Activated T-cell treated with anti-CD3 and anti-CD28 coated beads, Interleukin-2, amount 50 U/mL, for 72 hours (primary cell): ENCODE measurements around the gene CDKL2. TPM values are rescaled to one million over a fixed set of nuclear protein-coding genes. Genes with fewer than 3 reads are reported as not detected.
"Not testable (repeated sequence)": the region's sequence is repeated elsewhere in the genome, so short reads cannot be mapped to it uniquely, and the experiment has no call there.

ENCODE experiments used
- ATAC-seq, 2 donors: fragments of 150-1000 bp; cut with Tn5 transposase; replicated peaks in 1 of 2; 2 replicates each; pipeline ENCODE4 v1.10.0; 2021; ENCODE audit warnings: moderate library complexity in 2 of 2, mild to moderate bottlenecking in 1 of 2
- DNase-seq, 2 donors: peaks; one replicate each; pipeline ENCODE4 v3.0.0; 2021 to 2022; ENCODE audit warnings: mixed read lengths in 1 of 2
- H3K27ac Mint-ChIP-seq: one replicate; pipeline ENCODE4 v1.8.0; 2022; ENCODE audit warnings: mild to moderate bottlenecking, moderate library complexity, mixed read lengths
- H3K27me3 Mint-ChIP-seq: one replicate; pipeline ENCODE4 v1.8.0; 2022; ENCODE audit warnings: low read depth, mixed read lengths
- H3K36me3 Mint-ChIP-seq, 2 donors: one replicate each; pipeline ENCODE4 v1.8.0; 2022; ENCODE audit warnings: mixed read lengths in 2 of 2, mild to moderate bottlenecking in 1 of 2; ENCODE audit not compliant: insufficient read depth in 2 of 2
- H3K4me1 Mint-ChIP-seq: one replicate; pipeline ENCODE4 v1.8.0; 2022; ENCODE audit warnings: low read depth, mixed read lengths
- H3K4me3 Mint-ChIP-seq, 2 donors: one replicate each; pipeline ENCODE4 v1.8.0; 2022; ENCODE audit warnings: mild to moderate bottlenecking in 2 of 2, mixed read lengths in 2 of 2, moderate library complexity in 2 of 2
- H3K9me3 Mint-ChIP-seq, 2 donors: one replicate each; pipeline ENCODE4 v1.8.0; 2022; ENCODE audit warnings: mixed read lengths in 2 of 2
- total RNA-seq, 2 donors: library from RNA; stranded (reverse); gene quantifications; one replicate each; pipeline ENCODE4 v1.2.3, GENCODE V29; 2022

CDKL2 gene
- total RNA-seq, 2 donors from 2014 or later = 1.3 to 2.2 TPM

DNA sequence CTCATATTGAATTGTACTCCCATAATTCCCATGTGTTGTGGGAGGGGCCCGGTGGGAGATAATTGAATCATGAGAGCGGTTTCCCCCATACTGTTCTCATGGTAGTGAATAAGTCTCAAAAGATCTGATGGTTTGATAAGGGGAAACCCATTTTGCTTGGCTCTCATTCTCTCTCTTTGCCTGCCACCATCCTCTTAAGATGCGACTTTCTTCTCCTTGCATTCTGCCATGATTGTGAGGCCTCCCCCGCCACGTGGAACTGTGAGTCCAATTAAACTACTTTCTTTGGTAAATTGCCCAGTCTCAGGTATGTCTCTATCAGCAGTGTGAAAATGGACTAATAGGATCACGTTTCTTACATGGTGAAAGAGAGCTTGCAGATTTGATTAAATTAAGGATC lies 93.0 kb downstream of the CDKL2 start:
- not testable (repeated sequence) for ATAC-seq, H3K27me3 Mint-ChIP-seq, H3K4me1 Mint-ChIP-seq, H3K4me3 Mint-ChIP-seq, H3K27ac Mint-ChIP-seq, DNase-seq, H3K9me3 Mint-ChIP-seq
- peaks cover 8 to 11% of the 10 kb centered on the region in 2 donors for H3K36me3 Mint-ChIP-seq

DNA sequence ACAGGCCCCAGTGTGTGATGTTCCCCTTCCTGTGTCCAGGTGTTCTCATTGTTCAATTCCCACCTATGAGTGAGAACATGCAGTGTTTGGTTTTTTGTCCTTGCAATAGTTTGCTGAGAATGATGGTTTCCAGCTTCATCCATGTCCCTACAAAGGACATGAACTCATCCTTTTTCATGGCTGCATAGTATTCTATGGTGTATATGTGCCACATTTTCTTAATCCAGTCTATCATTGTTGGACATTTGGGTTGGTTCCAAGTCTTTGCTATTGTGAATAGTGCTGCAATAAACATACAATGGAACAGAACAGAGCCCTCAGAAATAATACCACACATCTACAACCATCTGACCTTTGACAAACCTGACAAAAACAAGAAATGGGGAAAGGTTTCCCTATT lies 96.4 kb downstream of the CDKL2 start:
- H3K36me3 Mint-ChIP-seq = peaks cover 20 to 32% of the 10 kb centered on the region in 2 donors
- H3K4me3 Mint-ChIP-seq, H3K4me1 Mint-ChIP-seq, H3K27me3 Mint-ChIP-seq, H3K27ac Mint-ChIP-seq, H3K9me3 Mint-ChIP-seq, ATAC-seq, DNase-seq: not testable (repeated sequence)

DNA sequence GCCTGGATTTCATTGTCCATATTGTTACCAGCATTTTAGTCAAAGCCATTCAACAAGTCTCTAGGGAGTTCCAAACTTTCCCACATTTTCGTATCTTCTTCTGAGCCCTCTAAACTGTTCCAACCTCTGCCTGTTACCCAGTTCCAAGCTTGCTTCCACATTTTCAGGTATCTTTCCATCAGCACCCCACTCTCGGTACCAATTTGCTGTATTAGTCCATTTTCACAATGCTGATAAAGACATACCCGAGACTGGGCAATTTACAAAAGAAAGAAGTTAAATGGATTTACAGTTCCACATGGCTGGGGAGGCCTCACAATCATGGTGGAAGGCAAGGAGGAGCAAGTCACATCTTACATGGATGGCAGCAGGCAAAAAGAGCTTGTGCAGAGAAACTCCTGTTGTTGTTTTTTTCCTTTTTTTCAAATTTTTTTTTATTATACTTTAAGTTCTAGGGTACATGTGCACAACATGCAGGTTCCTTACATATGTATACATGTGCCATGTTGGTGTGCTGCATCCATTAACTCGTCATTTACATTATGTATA lies 96.9 kb downstream of the CDKL2 start:
- not testable (repeated sequence) for H3K4me1 Mint-ChIP-seq, H3K27me3 Mint-ChIP-seq

DNA sequence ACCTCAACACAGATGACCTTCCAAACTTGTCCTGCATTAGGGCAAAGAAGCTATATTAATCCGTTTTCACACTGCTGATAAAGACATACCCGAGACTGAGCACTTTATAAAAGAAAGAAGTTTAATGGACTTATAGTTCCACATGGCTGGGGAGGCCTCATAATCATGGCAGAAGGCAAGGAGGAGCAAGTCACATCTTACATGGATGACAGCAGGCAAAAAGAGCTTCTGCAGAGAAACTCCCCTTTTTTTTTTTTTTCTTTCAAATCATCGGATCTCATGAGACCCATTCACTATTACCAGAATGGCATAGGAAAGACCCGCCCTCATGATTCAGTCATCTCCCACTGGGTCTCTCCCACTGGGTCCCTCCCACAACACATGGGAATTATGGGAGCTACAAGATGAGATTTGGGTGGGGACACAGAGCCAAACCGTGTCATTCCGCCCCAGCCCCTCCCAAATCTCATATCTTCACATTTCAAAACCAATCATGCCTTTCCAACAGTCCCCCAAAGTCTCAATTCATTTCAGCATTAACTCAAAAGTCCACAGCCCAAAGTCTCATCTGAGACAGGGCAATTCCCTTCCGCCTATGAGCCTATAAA lies 98.7 kb downstream of the CDKL2 start:
- not testable (repeated sequence) for H3K4me1 Mint-ChIP-seq, H3K9me3 Mint-ChIP-seq, ATAC-seq, DNase-seq, H3K4me3 Mint-ChIP-seq, H3K27ac Mint-ChIP-seq, H3K27me3 Mint-ChIP-seq
- H3K36me3 Mint-ChIP-seq = peaks cover 22 to 43% of the 10 kb centered on the region in 2 donors

More for the DNA sequence above, 96.9 kb downstream of the CDKL2 start:
- ATAC-seq, H3K9me3 Mint-ChIP-seq, H3K27ac Mint-ChIP-seq, H3K4me3 Mint-ChIP-seq, DNase-seq: not testable (repeated sequence)
- peaks cover 20 to 32% of the 10 kb centered on the region in 2 donors for H3K36me3 Mint-ChIP-seq

DNA sequence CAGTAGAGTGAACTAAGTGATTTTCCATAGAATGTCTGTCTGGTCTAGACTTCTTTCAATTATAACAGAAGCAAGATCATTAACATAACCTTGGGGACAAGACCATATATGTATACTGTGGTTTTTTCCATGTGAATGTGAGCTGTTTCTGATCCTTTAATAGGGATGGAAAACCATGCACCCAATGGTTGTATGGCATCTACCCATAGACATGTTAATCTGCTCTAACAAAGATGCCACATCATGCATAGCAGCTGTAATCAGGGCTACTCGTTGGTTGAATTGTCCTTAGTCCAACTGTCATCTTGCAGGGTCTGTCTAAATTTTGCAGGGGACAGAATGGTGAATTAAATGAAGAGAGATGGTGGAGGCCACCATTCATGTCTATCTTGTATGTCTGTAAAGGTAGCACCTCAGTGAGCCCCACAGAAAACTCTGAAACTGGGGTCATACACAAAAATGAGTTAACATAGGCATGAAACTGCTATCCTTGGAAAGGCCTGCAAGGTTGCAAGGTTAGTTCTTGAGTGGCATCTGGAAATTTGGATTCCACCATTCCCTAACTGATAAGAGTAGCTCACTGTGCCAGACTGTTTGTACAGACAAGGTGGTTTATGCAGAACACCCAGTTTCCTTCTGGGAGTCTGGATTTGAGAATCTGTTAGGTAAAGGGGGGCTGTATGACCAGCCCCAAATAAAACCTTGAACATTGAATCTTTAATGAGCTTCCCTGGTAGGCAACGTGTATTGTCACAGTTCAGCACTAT lies 99.6 kb downstream of the CDKL2 start:
- Mint-ChIP-seq H3K27ac (no peak overlapping the region), H3K27me3 (no peaks in the 10 kb centered on the region), H3K4me3 (no peak overlapping the region), H3K9me3 (peaks cover 4 to 6% of the 10 kb centered on the region in 2 donors), H3K4me1 (no peaks in the 10 kb centered on the region), H3K36me3 (peaks cover 22 to 49% of the 10 kb centered on the region in 2 donors)
- ATAC-seq = no peak
- no peak for DNase-seq

Other genes starting within 250 kb of the CDKL2 start
- gene RCHY1, start 116.1 kb downstream of the CDKL2 start, total RNA-seq = 10 to 100 TPM; 42.0 to 44.3 TPM
- 10 to 100 TPM; 28.8 to 35.1 TPM for gene THAP6, start 116.1 kb downstream of the CDKL2 start, total RNA-seq
- under 1 TPM in 1 of 2 donors, not detected in 1; 0.35 TPM for gene ODAPH, start 74.5 kb downstream of the CDKL2 start, total RNA-seq
- gene G3BP2, start 42.9 kb upstream of the CDKL2 start, total RNA-seq = 100 to 1,000 TPM; 204 to 212 TPM
- gene USO1, start 94.0 kb upstream of the CDKL2 start, total RNA-seq = 10 to 100 TPM; 42.0 to 51.7 TPM